ENCODE measurements around the gene IGF1R.

The IGF1R gene

DNA sequence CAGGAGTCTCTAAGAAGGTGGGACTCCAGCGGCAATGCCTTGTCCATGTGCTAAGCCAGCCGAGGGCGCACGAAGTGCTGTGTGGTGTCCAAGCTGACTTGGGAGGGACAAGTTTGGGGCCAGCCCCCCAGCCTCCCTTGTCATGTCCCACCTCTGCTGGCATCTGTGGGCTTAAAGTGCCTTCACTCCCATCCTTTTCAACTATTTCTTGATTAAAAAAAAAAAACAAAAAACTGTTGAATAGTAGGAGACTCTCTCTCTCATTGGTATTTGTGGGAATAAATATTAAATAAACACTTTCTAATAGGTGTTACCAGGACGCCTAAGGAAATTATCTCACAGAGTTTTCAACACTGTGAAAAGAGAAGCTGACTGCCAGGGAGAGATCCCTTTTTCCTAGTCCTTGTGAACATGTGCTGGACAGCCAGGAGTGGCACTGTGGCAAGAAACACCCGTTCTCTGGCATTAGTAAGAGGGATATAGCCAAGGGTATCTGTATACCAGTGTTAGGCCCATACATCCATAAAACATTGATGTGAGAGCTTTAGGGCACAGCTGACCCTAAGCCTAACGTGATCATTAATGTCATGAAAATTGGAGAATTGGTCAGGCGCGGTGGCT lies 158.0 kb downstream of the IGF1R start:
- H3K9ac ChIP-seq (ENCODE audit: low read length in 5 of 5), result no peak overlapping the region
- peaks cover 0 to 12% (median 6%) of the 10 kb centered on the region in 5 donors for H3K4me1 ChIP-seq (ENCODE audit: control insufficient read depth in 5 of 5, insufficient read depth in 5 of 5, low read length in 5 of 5)
- H3K4me3 ChIP-seq (ENCODE audit: low read depth in 1 of 5, low read length in 5 of 5), result no peak overlapping the region
- H3K27ac ChIP-seq (ENCODE audit: low read depth, low read length), result no peak overlapping the region
- no peaks in the 10 kb centered on the region for H3K36me3 ChIP-seq (ENCODE audit: control insufficient read depth in 5 of 5, insufficient read depth in 5 of 5, low read length in 5 of 5)
- no peaks in the 10 kb centered on the region for H3K9me3 ChIP-seq (ENCODE audit: control insufficient read depth in 5 of 5, low read length in 5 of 5)
- no peaks in the 10 kb centered on the region for H3K27me3 ChIP-seq (ENCODE audit: control insufficient read depth in 5 of 5, insufficient read depth in 4 of 5, low read length in 5 of 5)

DNA sequence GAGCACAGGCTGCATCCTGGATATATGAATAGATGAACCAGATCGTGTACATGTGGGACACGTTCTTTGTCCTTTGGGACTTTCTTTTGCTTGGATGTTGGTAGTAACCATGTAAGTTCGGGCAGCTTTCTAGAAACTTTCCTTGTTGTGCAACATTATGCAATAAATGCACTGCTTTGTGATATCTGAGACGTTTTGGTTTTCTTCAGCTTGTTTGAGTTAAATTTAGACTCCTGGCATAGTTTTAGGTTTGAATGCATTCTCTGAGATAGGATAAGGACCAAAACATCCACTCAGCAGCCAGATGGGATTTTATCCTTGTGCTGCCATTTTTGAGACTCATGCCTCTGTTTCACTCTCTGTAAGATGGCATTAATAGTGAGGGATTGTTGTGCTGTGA lies 158.9 kb downstream of the IGF1R start:
- Histone ChIP-seq H3K9ac (ENCODE audit: low read length in 5 of 5) (no peak overlapping the region), H3K27ac (ENCODE audit: low read depth, low read length) (no peak overlapping the region), H3K27me3 (ENCODE audit: control insufficient read depth in 5 of 5, insufficient read depth in 4 of 5, low read length in 5 of 5) (no peaks in the 10 kb centered on the region), H3K4me3 (ENCODE audit: low read depth in 1 of 5, low read length in 5 of 5) (no peak overlapping the region), H3K36me3 (ENCODE audit: control insufficient read depth in 5 of 5, insufficient read depth in 5 of 5, low read length in 5 of 5) (no peaks in the 10 kb centered on the region), H3K4me1 (ENCODE audit: control insufficient read depth in 5 of 5, insufficient read depth in 5 of 5, low read length in 5 of 5) (peaks cover 0 to 7% (median 0%) of the 10 kb centered on the region in 5 donors), H3K9me3 (ENCODE audit: control insufficient read depth in 5 of 5, low read length in 5 of 5) (no peaks in the 10 kb centered on the region)

DNA sequence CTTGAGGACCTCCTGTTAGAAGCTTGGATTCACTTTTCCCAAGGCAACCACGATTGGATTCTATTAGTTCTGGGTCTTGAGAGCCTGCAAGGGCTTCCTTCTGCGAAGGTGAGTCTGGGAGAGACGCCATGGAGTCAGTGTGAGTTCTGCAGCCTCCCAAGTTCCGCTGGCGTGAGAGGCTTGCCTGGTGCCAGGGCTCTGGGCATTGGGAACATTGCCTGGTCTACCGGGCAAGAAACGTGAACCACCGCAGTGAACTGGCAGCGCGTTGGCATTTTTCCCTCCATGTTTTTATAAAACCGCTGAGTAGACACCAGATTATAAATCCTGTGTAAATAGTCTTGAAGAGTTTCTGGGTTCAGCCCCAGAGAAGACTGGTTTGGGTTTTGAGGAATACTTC lies 160.9 kb downstream of the IGF1R start:
- no peaks in the 10 kb centered on the region for H3K9me3 ChIP-seq (ENCODE audit: control insufficient read depth in 5 of 5, low read length in 5 of 5)
- no peaks in the 10 kb centered on the region for H3K27me3 ChIP-seq (ENCODE audit: control insufficient read depth in 5 of 5, insufficient read depth in 4 of 5, low read length in 5 of 5)
- no peak overlapping the region for H3K27ac ChIP-seq (ENCODE audit: low read depth, low read length)

DNA sequence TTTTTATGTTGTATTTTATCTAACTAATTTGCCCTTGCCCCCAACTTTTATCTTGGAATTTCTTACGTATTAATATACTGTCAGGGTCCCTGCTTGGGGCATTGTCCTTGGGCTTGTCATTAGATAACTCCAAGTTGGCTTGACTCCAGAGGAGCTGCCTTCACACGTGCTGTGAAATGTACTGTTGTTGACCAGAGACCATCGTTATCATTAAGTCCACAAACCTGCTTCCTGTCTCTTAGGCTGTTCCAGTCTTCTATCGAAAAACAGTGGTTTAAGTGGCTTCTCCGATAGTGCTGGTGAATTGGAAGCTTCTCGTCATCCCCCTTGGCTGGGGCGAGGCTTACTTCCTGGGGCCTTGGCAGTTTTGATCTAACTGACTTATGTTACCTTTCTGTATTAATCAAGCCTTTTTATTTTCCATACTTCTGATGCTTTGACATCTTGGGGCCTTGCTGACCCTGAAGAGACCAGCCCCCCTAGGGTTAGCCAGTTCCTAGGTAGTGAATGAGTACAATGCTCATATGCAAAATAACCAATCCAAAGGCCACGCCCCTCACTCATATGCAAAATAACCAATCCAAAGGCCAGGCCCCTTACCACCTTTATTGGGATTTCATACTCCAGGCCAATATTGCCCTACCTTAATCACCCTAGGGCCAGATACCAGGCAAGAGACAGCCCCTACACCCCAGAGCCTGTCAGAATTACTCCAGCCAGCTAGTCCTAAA lies 164.5 kb downstream of the IGF1R start:
- no peaks in the 10 kb centered on the region for H3K36me3 ChIP-seq (ENCODE audit: control insufficient read depth in 5 of 5, insufficient read depth in 5 of 5, low read length in 5 of 5)
- no peaks in the 10 kb centered on the region for H3K27me3 ChIP-seq (ENCODE audit: control insufficient read depth in 5 of 5, insufficient read depth in 4 of 5, low read length in 5 of 5)
- peaks cover 0 to 4% (median 0%) of the 10 kb centered on the region in 5 donors for H3K4me1 ChIP-seq (ENCODE audit: control insufficient read depth in 5 of 5, insufficient read depth in 5 of 5, low read length in 5 of 5)
- H3K9me3 ChIP-seq (ENCODE audit: control insufficient read depth in 5 of 5, low read length in 5 of 5), result no peaks in the 10 kb centered on the region
- no peak overlapping the region for H3K9ac ChIP-seq (ENCODE audit: low read length in 5 of 5)
- H3K27ac ChIP-seq (ENCODE audit: low read depth, low read length), result no peak overlapping the region
- no peak overlapping the region for H3K4me3 ChIP-seq (ENCODE audit: low read depth in 1 of 5, low read length in 5 of 5)

More for the DNA sequence above, 160.9 kb downstream of the IGF1R start:
- Histone ChIP-seq H3K9ac (ENCODE audit: low read length in 5 of 5) (no peak overlapping the region), H3K4me1 (ENCODE audit: control insufficient read depth in 5 of 5, insufficient read depth in 5 of 5, low read length in 5 of 5) (peaks cover 0 to 7% (median 0%) of the 10 kb centered on the region in 5 donors), H3K36me3 (ENCODE audit: control insufficient read depth in 5 of 5, insufficient read depth in 5 of 5, low read length in 5 of 5) (no peaks in the 10 kb centered on the region), H3K4me3 (ENCODE audit: low read depth in 1 of 5, low read length in 5 of 5) (no peak overlapping the region)

DNA sequence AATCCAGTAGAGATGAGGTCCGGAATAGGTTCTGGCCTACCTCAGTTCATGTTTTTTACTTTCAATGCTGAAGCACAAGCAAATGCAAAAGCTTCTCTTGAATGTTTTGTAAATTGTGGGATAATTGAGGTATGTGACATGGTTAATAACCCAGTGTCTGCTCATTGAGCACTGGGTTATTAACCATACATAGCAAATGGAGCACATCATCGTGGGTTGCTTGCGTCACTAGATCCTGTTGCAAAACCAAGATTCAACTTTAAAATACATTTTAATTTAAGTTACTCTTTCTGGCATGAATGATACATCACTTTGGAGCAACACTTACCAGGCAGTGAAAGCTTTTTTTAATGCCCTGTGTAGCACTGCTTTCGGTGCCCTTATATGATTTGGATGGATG lies 165.6 kb downstream of the IGF1R start:
- Histone ChIP-seq H3K27me3 (ENCODE audit: control insufficient read depth in 5 of 5, insufficient read depth in 4 of 5, low read length in 5 of 5) (no peaks in the 10 kb centered on the region), H3K4me1 (ENCODE audit: control insufficient read depth in 5 of 5, insufficient read depth in 5 of 5, low read length in 5 of 5) (peaks cover 0 to 4% (median 0%) of the 10 kb centered on the region in 5 donors), H3K9me3 (ENCODE audit: control insufficient read depth in 5 of 5, low read length in 5 of 5) (no peaks in the 10 kb centered on the region), H3K36me3 (ENCODE audit: control insufficient read depth in 5 of 5, insufficient read depth in 5 of 5, low read length in 5 of 5) (no peaks in the 10 kb centered on the region), H3K9ac (ENCODE audit: low read length in 5 of 5) (no peak overlapping the region), H3K4me3 (ENCODE audit: low read depth in 1 of 5, low read length in 5 of 5) (no peak overlapping the region), H3K27ac (ENCODE audit: low read depth, low read length) (no peak overlapping the region)

DNA sequence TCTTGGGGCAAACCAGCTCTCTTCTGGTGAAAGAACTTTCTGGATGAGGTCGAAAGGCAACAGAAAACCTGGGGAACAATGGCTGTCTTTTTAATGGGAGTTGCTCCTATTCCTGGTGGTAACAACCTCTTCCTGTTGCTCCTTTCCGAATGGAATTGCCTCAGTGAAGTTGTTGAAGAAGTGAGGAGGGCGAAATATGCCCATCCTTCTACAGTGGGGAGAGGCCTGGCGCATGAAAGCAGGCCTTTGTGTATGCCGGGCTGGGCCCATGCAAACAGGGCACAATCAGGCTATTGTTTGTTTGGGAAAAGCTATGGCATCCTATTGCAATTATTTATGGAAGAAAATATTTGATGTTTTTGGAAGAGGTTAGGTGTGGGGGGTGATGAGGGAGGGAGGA lies 166.9 kb downstream of the IGF1R start:
- Histone ChIP-seq H3K9ac (ENCODE audit: low read length in 5 of 5) (no peak overlapping the region), H3K4me3 (ENCODE audit: low read depth in 1 of 5, low read length in 5 of 5) (no peak overlapping the region), H3K9me3 (ENCODE audit: control insufficient read depth in 5 of 5, low read length in 5 of 5) (no peaks in the 10 kb centered on the region), H3K4me1 (ENCODE audit: control insufficient read depth in 5 of 5, insufficient read depth in 5 of 5, low read length in 5 of 5) (peaks cover 0 to 4% (median 0%) of the 10 kb centered on the region in 5 donors), H3K27ac (ENCODE audit: low read depth, low read length) (no peak overlapping the region), H3K36me3 (ENCODE audit: control insufficient read depth in 5 of 5, insufficient read depth in 5 of 5, low read length in 5 of 5) (no peaks in the 10 kb centered on the region), H3K27me3 (ENCODE audit: control insufficient read depth in 5 of 5, insufficient read depth in 4 of 5, low read length in 5 of 5) (no peaks in the 10 kb centered on the region)

DNA sequence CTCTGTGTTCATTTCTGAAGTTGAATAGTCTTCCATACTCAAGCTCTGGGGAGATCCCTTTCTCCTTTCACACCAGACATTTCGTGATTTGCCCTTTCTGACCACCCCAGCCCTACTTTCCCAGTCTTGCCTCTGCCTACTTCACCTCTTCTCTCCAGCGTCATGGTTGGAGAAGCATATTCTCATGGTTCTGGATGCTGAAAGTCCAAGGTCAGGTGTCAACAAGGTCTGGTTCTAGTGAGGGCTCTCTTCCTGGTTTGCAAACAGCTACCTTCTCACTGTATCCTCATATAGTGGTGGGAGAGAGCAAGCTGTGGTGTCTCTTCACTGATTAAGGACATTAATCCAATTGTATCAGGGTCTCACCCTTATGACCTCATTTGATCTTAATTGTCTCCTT lies 169.4 kb downstream of the IGF1R start:
- Histone ChIP-seq H3K9me3 (ENCODE audit: control insufficient read depth in 5 of 5, low read length in 5 of 5) (peaks cover 0 to 3% (median 0%) of the 10 kb centered on the region in 5 donors), H3K4me3 (ENCODE audit: low read depth in 1 of 5, low read length in 5 of 5) (no peak overlapping the region), H3K4me1 (ENCODE audit: control insufficient read depth in 5 of 5, insufficient read depth in 5 of 5, low read length in 5 of 5) (peaks cover 0 to 4% (median 0%) of the 10 kb centered on the region in 5 donors)

DNA sequence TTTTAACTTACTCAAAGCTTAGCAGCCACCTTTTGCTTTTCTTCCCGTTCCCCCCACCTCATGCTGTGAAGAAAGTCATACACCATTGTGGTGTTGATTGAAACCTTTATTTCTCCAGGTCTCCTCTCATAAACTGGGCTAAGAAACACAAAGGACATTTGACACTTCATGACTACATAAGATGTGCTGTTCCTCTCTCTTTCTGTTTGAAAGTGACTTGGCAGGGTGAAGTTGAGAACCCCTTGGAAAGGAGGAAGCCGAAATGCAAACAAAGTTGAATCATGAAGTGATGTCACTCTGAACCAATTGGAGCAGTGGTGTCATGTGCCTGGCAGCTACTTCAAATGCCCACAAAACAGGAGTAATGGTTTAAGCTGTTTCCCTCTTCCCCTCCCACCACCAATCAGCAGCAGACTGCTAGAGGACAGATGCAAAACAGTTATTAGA lies 174.7 kb downstream of the IGF1R start:
- no peak overlapping the region for H3K27ac ChIP-seq (ENCODE audit: low read depth, low read length)
- H3K36me3 ChIP-seq (ENCODE audit: control insufficient read depth in 5 of 5, insufficient read depth in 5 of 5, low read length in 5 of 5), result no peaks in the 10 kb centered on the region
- no peaks in the 10 kb centered on the region for H3K27me3 ChIP-seq (ENCODE audit: control insufficient read depth in 5 of 5, insufficient read depth in 4 of 5, low read length in 5 of 5)
- H3K9ac ChIP-seq (ENCODE audit: low read length in 5 of 5), result no peak overlapping the region
- H3K4me1 ChIP-seq (ENCODE audit: control insufficient read depth in 5 of 5, insufficient read depth in 5 of 5, low read length in 5 of 5), result no peaks in the 10 kb centered on the region
- no peak overlapping the region for H3K4me3 ChIP-seq (ENCODE audit: low read depth in 1 of 5, low read length in 5 of 5)
- H3K9me3 ChIP-seq (ENCODE audit: control insufficient read depth in 5 of 5, low read length in 5 of 5), result peaks cover 0 to 20% (median 13%) of the 10 kb centered on the region in 5 donors

More for the DNA sequence above, 169.4 kb downstream of the IGF1R start:
- H3K9ac ChIP-seq (ENCODE audit: low read length in 5 of 5), result no peak overlapping the region
- H3K27ac ChIP-seq (ENCODE audit: low read depth, low read length), result no peak overlapping the region
- no peaks in the 10 kb centered on the region for H3K36me3 ChIP-seq (ENCODE audit: control insufficient read depth in 5 of 5, insufficient read depth in 5 of 5, low read length in 5 of 5)
- no peaks in the 10 kb centered on the region for H3K27me3 ChIP-seq (ENCODE audit: control insufficient read depth in 5 of 5, insufficient read depth in 4 of 5, low read length in 5 of 5)

DNA sequence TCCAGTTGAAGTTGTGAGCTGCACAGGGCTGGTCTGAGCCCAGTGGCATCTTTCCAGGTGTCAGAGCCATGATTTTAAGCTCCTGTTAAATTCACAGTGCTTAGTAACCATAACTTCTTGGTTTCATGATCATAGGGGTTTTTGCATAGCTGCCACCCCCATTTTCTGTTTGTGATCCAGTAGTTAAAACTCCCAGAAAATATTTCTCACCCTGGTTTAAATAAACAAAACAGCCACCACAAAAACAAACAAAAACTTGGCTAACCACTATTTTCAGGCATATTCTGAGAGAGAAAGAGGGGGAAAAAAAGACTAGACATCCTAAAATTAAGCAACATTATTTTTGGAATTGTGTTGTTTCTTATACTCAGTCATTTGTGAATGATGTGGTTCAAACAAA lies 175.3 kb downstream of the IGF1R start:
- Histone ChIP-seq H3K27ac (ENCODE audit: low read depth, low read length) (no peak overlapping the region), H3K9me3 (ENCODE audit: control insufficient read depth in 5 of 5, low read length in 5 of 5) (peaks cover 0 to 26% (median 18%) of the 10 kb centered on the region in 5 donors), H3K4me1 (ENCODE audit: control insufficient read depth in 5 of 5, insufficient read depth in 5 of 5, low read length in 5 of 5) (no peaks in the 10 kb centered on the region), H3K27me3 (ENCODE audit: control insufficient read depth in 5 of 5, insufficient read depth in 4 of 5, low read length in 5 of 5) (no peaks in the 10 kb centered on the region), H3K9ac (ENCODE audit: low read length in 5 of 5) (no peak overlapping the region), H3K4me3 (ENCODE audit: low read depth in 1 of 5, low read length in 5 of 5) (no peak overlapping the region), H3K36me3 (ENCODE audit: control insufficient read depth in 5 of 5, insufficient read depth in 5 of 5, low read length in 5 of 5) (no peaks in the 10 kb centered on the region)

DNA sequence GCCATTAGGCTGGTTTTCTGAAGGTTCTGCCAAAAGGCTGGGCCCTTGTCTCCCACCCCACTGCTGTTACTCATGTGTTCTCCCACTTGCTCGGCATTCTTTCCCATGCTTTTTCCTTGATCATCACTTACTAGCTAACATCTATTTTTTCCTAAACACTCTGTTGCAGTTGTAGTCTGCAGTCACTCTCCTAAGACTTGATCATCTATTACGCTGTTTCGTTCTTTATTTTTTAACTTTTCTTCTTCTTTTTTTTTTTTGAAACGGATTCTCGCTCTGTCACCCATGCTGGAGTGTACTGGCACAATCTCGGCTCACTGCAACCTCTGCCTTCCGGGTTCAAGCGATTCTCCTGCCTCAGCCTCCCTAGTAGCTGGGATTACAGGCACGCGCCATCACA lies 176.3 kb downstream of the IGF1R start:
- no peaks in the 10 kb centered on the region for H3K36me3 ChIP-seq (ENCODE audit: control insufficient read depth in 5 of 5, insufficient read depth in 5 of 5, low read length in 5 of 5)
- peaks cover 0 to 35% (median 27%) of the 10 kb centered on the region in 5 donors for H3K9me3 ChIP-seq (ENCODE audit: control insufficient read depth in 5 of 5, low read length in 5 of 5)
- H3K9ac ChIP-seq (ENCODE audit: low read length in 5 of 5), result no peak overlapping the region
- H3K27ac ChIP-seq (ENCODE audit: low read depth, low read length), result no peak overlapping the region
- no peaks in the 10 kb centered on the region for H3K27me3 ChIP-seq (ENCODE audit: control insufficient read depth in 5 of 5, insufficient read depth in 4 of 5, low read length in 5 of 5)
- H3K4me1 ChIP-seq (ENCODE audit: control insufficient read depth in 5 of 5, insufficient read depth in 5 of 5, low read length in 5 of 5), result no peaks in the 10 kb centered on the region
- H3K4me3 ChIP-seq (ENCODE audit: low read depth in 1 of 5, low read length in 5 of 5), result no peak overlapping the region
